ENCODE data around the gene GPR132.
"Not testable (repeated sequence)": the region's sequence is repeated elsewhere in the genome, so short reads cannot be mapped to it uniquely, and the experiment has no call there.

The GPR132 gene

DNA sequence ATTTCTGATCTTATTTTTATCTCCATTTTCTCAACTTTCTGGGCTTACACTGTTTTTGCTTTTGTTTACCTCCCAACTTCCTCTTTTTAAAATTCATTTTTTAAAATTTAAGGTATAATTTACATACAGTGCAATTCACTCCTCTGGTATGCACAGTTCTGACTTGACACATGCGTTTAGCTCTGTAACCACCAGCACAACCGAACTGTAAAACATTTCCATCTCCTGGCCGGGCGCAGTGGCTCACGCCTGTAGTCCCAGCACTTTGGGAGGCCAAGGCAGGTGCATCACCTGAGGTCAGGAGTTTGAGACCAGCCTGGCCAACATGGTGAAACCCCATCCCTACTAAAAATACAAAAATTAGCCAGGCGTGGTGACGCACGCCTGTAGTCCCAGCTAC lies 16.2 kb upstream of the GPR132 start:
- H3K36me3 ChIP-seq (ENCODE audit: control insufficient read depth, insufficient read depth, low read length, severe bottlenecking); H3K4me1 ChIP-seq (ENCODE audit: control insufficient read depth, insufficient read depth, low read length); H3K9me3 ChIP-seq (ENCODE audit: control insufficient read depth, low read length); H3K9ac ChIP-seq (ENCODE audit: low read length); DNase-seq (ENCODE audit: low read depth); H3K4me3 ChIP-seq (ENCODE audit: low read length): not testable (repeated sequence)
- H3K27me3 ChIP-seq (replicated peaks; ENCODE audit: control insufficient read depth, insufficient read depth, low read length), result peaks cover 20% of the 10 kb centered on the region

DNA sequence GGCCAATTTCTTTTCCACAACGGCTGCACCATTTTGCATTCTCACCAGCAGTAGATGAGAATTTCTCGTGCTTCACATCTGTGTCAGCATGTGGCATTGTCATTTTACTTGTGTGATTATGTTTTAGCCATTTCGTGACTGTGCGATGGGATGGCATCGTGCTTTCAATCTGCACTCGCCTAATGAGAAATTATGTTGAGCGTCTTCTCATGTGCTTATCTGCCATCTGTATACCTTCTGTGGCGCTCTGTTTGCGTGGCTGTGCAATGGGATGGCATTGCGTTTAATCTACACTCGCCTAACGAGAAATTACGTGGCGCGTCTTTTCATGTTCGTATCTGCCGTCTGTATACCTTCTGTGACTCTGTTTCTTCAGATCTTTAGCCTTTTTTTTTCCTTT lies 14.9 kb upstream of the GPR132 start:
- Histone ChIP-seq H3K27me3 (replicated peaks; ENCODE audit: control insufficient read depth, insufficient read depth, low read length) (peaks cover 31% of the 10 kb centered on the region), H3K4me1 (ENCODE audit: control insufficient read depth, insufficient read depth, low read length) (peaks cover 4% of the 10 kb centered on the region), H3K9me3 (ENCODE audit: control insufficient read depth, low read length) (no peaks in the 10 kb centered on the region), H3K36me3 (ENCODE audit: control insufficient read depth, insufficient read depth, low read length, severe bottlenecking) (no peaks in the 10 kb centered on the region), H3K4me3 (ENCODE audit: low read length) (no peak overlapping the region), H3K9ac (ENCODE audit: low read length) (no peak overlapping the region)
- DNase-seq (ENCODE audit: low read depth), result no peak

DNA sequence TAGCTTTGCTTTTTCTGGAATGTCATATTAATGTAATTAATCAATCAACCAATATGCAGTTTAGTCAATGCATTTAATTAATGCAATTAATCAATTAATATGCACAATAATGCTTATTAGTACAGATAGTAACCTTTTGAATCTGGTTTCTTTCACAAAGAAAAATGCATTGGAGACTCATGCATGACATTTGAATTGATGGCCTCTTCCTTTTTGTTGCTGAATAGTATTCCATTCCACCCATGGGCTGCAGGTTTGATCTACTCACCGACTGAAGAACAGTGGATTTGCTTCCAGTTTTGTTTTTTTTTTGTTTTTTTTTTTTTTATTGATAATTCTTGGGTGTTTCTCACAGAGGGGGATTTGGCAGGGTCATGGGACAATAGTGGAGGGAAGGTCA lies 13.1 kb upstream of the GPR132 start:
- no peak for DNase-seq (ENCODE audit: low read depth)
- Histone ChIP-seq H3K9me3 (ENCODE audit: control insufficient read depth, low read length) (no peaks in the 10 kb centered on the region), H3K36me3 (ENCODE audit: control insufficient read depth, insufficient read depth, low read length, severe bottlenecking) (no peaks in the 10 kb centered on the region), H3K4me3 (ENCODE audit: low read length) (no peak overlapping the region), H3K9ac (ENCODE audit: low read length) (no peak overlapping the region), H3K4me1 (ENCODE audit: control insufficient read depth, insufficient read depth, low read length) (peaks cover 4% of the 10 kb centered on the region), H3K27me3 (replicated peaks; ENCODE audit: control insufficient read depth, insufficient read depth, low read length) (peaks cover 42% of the 10 kb centered on the region)

DNA sequence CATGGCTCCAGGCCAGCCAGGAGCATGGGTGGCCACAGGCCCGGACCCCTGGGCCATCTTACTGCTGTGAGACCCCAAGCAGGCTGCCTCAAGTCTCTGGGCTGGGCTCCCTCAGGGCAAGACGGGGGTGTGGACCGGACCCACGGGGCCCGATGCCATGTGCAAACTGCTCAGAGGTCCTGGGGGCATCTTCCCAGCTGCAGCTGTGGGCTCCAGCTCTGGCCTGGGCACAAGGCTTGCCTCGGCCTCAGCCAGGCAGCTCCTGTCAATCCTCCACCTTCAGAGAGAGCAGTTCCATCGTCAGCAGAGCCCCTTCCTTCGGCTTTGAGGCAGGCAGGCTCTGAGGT lies 12.4 kb upstream of the GPR132 start:
- Histone ChIP-seq H3K4me3 (ENCODE audit: low read length) (no peak overlapping the region), H3K27me3 (replicated peaks; ENCODE audit: control insufficient read depth, insufficient read depth, low read length) (peaks cover 49% of the 10 kb centered on the region), H3K36me3 (ENCODE audit: control insufficient read depth, insufficient read depth, low read length, severe bottlenecking) (no peaks in the 10 kb centered on the region), H3K9ac (ENCODE audit: low read length) (no peak overlapping the region), H3K9me3 (ENCODE audit: control insufficient read depth, low read length) (no peaks in the 10 kb centered on the region), H3K4me1 (ENCODE audit: control insufficient read depth, insufficient read depth, low read length) (peaks cover 4% of the 10 kb centered on the region)
- no peak for DNase-seq (ENCODE audit: low read depth)

DNA sequence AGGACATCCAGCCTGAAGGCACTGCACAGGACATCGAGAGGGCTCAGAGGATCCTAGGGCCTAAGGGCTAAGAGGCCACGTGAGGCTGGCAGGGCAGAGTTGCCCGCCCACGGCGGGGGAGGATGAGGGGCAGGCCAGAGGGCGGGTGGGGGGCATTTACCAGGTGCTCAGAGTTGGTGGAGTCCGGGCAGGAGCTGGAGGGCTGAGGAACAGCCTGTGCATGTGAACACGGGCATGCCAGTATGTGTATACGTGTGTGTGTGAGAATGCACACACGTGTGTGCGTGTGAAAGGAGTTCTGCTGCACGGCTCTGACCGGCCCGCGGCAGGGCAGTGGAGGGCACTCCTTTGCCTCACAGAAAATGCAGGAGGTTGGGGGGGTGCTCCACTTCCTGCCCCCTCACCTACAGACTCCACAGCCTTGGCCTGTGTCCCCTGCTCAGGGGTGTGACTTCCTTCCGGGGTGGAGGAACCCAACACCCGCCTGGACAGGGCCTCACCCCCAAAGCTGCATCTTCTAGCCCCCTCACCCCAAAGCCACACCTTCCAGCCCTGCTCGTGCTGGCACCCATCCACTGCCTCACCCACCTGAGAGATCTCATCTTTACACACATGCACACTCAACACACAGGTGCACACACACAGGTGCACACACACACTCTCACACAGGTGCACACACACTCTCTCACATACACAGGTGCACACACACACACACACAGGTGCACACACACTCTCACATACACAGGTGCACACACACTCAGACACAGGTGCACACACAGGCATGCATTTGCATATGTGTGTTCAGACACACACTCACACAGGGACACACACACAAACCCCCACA lies 11.8 kb upstream of the GPR132 start:
- Histone ChIP-seq H3K4me3 (ENCODE audit: low read length) (no peak overlapping the region), H3K4me1 (ENCODE audit: control insufficient read depth, insufficient read depth, low read length) (peaks cover 4% of the 10 kb centered on the region), H3K9me3 (ENCODE audit: control insufficient read depth, low read length) (no peaks in the 10 kb centered on the region), H3K36me3 (ENCODE audit: control insufficient read depth, insufficient read depth, low read length, severe bottlenecking) (no peaks in the 10 kb centered on the region), H3K9ac (ENCODE audit: low read length) (no peak overlapping the region), H3K27me3 (replicated peaks; ENCODE audit: control insufficient read depth, insufficient read depth, low read length) (peaks cover 55% of the 10 kb centered on the region)
- no peak for DNase-seq (ENCODE audit: low read depth)

DNA sequence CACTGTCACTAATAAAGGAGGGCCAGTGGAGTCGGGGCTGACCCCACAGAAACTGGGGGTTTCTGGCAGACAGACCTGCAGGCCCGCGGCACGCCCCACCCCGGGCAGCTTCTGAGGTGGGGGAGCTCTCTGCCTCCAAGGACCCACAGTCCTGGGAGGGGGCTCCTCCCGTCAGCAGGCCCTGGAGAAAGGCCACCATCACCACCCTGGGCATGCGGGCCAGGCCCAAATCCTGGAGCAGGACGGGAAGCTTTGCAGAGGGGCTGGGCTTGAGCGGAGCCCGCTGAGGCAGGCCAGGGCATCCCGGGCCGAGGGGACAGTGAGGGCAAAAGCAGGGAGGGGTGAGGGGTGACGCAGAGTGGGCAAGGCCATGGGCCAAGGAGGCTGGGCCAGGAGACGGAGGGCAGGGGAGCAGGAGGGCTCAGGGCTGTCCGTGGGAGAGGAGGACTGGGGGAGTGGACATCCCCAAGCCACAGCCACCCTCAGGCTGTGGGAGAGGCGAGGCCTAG lies 11.1 kb upstream of the GPR132 start:
- Histone ChIP-seq H3K9me3 (ENCODE audit: control insufficient read depth, low read length) (no peaks in the 10 kb centered on the region), H3K9ac (ENCODE audit: low read length) (no peak overlapping the region), H3K27me3 (replicated peaks; ENCODE audit: control insufficient read depth, insufficient read depth, low read length) (peaks cover 61% of the 10 kb centered on the region), H3K36me3 (ENCODE audit: control insufficient read depth, insufficient read depth, low read length, severe bottlenecking) (no peaks in the 10 kb centered on the region), H3K4me3 (ENCODE audit: low read length) (no peak overlapping the region), H3K4me1 (ENCODE audit: control insufficient read depth, insufficient read depth, low read length) (peaks cover 4% of the 10 kb centered on the region)
- DNase-seq (ENCODE audit: low read depth), result no peak

DNA sequence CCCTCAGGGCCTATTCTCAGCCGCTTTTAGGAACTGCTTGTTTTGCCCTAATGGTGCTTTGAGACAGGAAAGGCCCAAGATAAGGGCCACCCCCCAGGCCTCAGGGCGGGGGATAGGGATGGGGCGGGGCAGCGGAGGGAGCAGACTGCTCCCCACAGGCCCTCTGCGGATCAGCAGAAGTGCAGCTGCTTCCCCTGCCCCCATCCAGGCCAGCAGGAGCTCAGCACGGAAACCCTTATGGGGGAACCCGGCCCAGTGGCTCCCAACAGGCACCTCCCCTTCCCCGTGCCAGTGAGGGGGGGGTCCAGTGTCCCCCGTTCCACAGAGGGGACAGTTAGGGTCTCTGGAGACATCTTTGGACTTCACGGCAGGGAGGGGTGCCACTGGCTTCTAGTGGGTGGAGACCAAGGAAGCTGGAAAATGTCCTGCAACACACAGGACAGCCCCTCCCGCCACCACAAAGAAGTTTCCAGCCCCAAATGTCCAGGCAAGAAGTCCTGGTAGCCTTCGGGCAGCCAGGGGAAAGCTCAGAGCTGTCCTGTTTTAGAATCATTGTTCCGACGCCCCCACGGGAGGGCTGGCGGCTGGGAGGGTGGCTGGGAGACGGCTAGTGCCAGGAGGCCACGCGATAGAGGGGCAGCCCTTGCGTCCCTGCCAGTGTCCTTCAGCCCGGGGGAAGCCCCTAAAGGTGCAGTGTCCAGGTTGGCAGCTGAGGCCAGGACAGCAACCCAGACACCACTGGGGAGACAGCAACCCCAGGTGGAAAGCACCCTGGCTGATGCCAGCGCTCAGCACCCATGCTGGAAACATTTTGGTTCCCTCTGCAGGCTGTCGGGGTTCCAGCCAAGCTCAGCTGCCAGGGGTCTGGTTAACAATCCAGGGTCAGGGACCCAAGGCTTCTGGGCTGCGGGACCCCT lies 10.4 kb upstream of the GPR132 start:
- no peak overlapping the region for H3K4me3 ChIP-seq (ENCODE audit: low read length)
- DNase-seq (ENCODE audit: low read depth), result peak; percentile 10
- peaks cover 4% of the 10 kb centered on the region for H3K4me1 ChIP-seq (ENCODE audit: control insufficient read depth, insufficient read depth, low read length)
- no peaks in the 10 kb centered on the region for H3K36me3 ChIP-seq (ENCODE audit: control insufficient read depth, insufficient read depth, low read length, severe bottlenecking)
- no peak overlapping the region for H3K9ac ChIP-seq (ENCODE audit: low read length)
- H3K9me3 ChIP-seq (ENCODE audit: control insufficient read depth, low read length), result no peaks in the 10 kb centered on the region
- H3K27me3 ChIP-seq (replicated peaks; ENCODE audit: control insufficient read depth, insufficient read depth, low read length), result peaks cover 61% of the 10 kb centered on the region

DNA sequence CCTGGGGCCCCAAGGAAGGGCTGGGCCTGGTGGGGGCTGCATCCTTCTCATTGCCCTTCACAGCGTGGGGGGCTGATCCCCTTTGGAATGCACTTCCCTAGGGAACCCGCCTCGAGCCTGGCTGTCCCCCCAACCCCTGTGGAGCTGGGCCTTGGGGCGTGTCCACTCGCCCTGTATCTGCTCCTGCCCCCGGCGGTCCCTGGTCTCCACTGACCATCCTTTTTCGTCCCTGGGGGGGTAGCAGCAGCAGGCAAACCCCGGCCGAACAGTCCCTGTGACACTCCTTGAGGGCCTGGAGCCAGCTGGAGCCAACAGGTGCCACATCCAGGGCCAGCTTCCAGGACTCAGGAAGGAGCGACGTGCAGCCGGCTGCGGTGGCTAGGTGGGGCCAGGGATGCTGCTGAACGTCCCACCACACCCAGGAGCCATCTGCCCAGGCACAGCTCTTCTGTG lies 9.4 kb upstream of the GPR132 start:
- Histone ChIP-seq H3K4me3 (ENCODE audit: low read length) (no peak overlapping the region), H3K4me1 (ENCODE audit: control insufficient read depth, insufficient read depth, low read length) (peaks cover 13% of the 10 kb centered on the region), H3K36me3 (ENCODE audit: control insufficient read depth, insufficient read depth, low read length, severe bottlenecking) (no peaks in the 10 kb centered on the region), H3K27me3 (replicated peaks; ENCODE audit: control insufficient read depth, insufficient read depth, low read length) (peaks cover 57% of the 10 kb centered on the region), H3K9ac (ENCODE audit: low read length) (no peak overlapping the region), H3K9me3 (ENCODE audit: control insufficient read depth, low read length) (no peaks in the 10 kb centered on the region)
- DNase-seq (ENCODE audit: low read depth), result no peak

DNA sequence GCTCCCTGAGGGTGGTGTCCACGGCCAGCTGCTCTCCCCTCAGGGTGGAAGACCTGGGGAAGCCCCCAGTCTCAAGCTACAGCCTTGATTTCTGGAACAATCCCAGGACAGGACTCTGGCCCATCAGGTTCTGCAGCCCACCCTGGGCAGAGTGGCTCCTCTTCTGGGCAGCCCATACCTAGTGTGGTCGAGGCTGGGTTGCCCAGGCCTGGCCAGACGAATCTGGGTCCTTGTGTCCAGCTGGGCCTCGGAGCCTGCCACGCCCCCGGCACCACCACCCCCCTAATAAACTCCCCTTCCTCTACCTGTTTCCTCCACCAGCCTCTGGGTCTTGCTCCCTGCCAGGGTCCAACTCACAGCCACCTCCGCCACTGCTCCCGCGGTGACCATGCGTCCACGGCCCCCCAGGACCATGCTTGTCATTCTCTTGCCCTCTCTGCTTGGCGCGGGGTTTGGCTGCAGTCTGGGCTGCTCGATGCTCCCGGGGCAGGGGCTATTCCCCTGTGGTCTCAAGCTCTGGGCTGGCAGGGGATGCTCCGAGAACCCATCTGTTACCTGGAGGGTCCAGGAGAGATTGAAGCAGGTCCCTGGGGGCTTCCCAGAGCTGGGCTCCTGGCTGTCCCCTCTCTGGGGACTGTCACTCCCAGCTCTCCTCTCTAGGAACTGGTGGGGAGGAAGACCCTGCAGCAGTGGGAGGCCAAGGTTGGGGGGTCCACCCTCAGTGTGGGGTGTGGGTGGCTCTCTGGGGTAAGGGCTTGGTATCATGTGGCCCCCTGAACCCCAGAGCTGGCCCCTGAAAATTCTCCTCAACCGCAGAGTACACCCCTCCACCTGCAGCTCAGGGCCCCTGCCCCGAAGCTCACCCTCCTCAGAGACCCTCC lies 8.7 kb upstream of the GPR132 start:
- peaks cover 14% of the 10 kb centered on the region for H3K4me1 ChIP-seq (ENCODE audit: control insufficient read depth, insufficient read depth, low read length)
- no peak for DNase-seq (ENCODE audit: low read depth)
- H3K36me3 ChIP-seq (ENCODE audit: control insufficient read depth, insufficient read depth, low read length, severe bottlenecking), result no peaks in the 10 kb centered on the region
- no peak overlapping the region for H3K9ac ChIP-seq (ENCODE audit: low read length)
- no peak overlapping the region for H3K4me3 ChIP-seq (ENCODE audit: low read length)
- H3K27me3 ChIP-seq (replicated peaks; ENCODE audit: control insufficient read depth, insufficient read depth, low read length), result peaks cover 57% of the 10 kb centered on the region
- H3K9me3 ChIP-seq (ENCODE audit: control insufficient read depth, low read length), result no peaks in the 10 kb centered on the region

DNA sequence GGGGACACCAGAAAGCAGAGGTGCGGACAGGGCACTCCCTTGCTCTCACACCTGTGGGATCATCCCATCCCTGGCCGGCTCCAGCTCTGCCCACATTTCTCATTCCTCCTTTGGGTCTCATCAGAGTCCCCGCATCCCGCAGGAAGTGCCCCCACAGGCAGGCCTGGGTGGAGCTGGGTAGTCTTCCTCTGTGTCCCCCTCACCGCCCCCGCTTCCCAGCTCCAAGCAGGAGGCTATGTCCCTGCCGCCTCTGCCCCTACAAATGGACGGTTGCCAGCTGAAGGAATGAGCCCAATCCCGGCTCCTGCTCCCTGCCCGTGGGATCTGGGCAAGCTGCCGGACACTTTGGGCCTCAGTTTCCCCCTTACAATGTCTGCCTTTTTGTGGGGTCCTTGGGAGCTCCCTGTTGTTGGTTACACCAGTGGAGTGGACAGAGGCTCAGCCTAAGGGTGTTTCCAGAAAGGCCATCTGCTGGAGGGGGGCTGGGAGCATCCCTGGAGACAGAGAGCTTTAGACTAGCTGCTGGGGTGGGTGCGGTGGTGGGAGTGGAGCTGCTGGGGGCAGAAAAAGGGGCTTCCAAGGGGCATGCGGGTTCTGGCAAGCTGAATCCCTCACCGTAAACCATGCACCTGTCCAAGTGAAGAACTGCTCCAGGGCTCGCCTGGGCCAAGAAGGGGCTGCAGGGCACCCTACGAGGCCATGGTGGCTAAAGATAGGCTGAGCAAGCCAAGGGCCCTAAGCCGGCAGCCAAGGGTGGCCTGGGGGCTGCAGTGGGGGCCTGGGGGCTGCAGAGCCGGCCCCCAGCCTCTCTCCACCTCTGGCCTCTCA lies 7.9 kb upstream of the GPR132 start:
- no peak for DNase-seq (ENCODE audit: low read depth)
- H3K9me3 ChIP-seq (ENCODE audit: control insufficient read depth, low read length), result no peaks in the 10 kb centered on the region
- no peak overlapping the region for H3K4me3 ChIP-seq (ENCODE audit: low read length)
- no peaks in the 10 kb centered on the region for H3K36me3 ChIP-seq (ENCODE audit: control insufficient read depth, insufficient read depth, low read length, severe bottlenecking)
- H3K4me1 ChIP-seq (ENCODE audit: control insufficient read depth, insufficient read depth, low read length), result peaks cover 14% of the 10 kb centered on the region
- H3K27me3 ChIP-seq (replicated peaks; ENCODE audit: control insufficient read depth, insufficient read depth, low read length), result peaks cover 57% of the 10 kb centered on the region
- H3K9ac ChIP-seq (ENCODE audit: low read length), result no peak overlapping the region

Data from adipocyte (in vitro differentiated cells).